Limb (tissue), 2 donors: ENCODE measurements around the gene IFNL4.
A peak's percentile ranks its signal among the peaks of the same experiment; 100 is the strongest.
"Not testable (repeated sequence)": the region's sequence is repeated elsewhere in the genome, so short reads cannot be mapped to it uniquely, and the experiment has no call there.

Source experiments
- DNase-seq, 2 donors: peaks; one replicate each; pipeline ENCODE4 v3.0.0-alpha.2; 2016; ENCODE audit errors: extremely low spot score in 2 of 2

IFNL4 gene

GRCh38 chr19:39248806-39249205, at the start of gene IFNL4:
Gene IFNL4 (minus strand): TSS chr19:39248856.
- DNase-seq = no peak

GRCh38 chr19:39297931-39298634, 49.4 kb upstream of the IFNL4 start:
- DNase-seq = no peak

GRCh38 chr19:39296906-39297305, 48.2 kb upstream of the IFNL4 start:
- DNase-seq = no peak

GRCh38 chr19:39296055-39296645, 47.5 kb upstream of the IFNL4 start, which contains the start of gene IFNL1:
Gene IFNL1 (plus strand): TSS chr19:39296407. CDS start chr19:39296422, 15 bp downstream.
- no peak for DNase-seq

GRCh38 chr19:39293394-39293793, 44.7 kb upstream of the IFNL4 start:
- no peak for DNase-seq

- no peak for DNase-seq
Observed at GRCh38 chr19:39284032-39284431, 35.4 kb upstream of the IFNL4 start.

- no peak for DNase-seq
Observed at GRCh38 chr19:39282021-39282420, 33.4 kb upstream of the IFNL4 start.

- no peak for DNase-seq
Observed at GRCh38 chr19:39277598-39277997, 28.9 kb upstream of the IFNL4 start.

- no peak for DNase-seq
Observed at GRCh38 chr19:39276740-39277139, 28.1 kb upstream of the IFNL4 start.

GRCh38 chr19:39275578-39275977, 26.9 kb upstream of the IFNL4 start:
- DNase-seq = no peak

- DNase-seq = not testable (repeated sequence)
Observed at GRCh38 chr19:39273859-39274258, 25.2 kb upstream of the IFNL4 start.

- DNase-seq = no peak
Observed at GRCh38 chr19:39270036-39270871, 21.6 kb upstream of the IFNL4 start.

- not testable (repeated sequence) for DNase-seq
Observed at GRCh38 chr19:39269369-39269768, 20.7 kb upstream of the IFNL4 start.

GRCh38 chr19:39268531-39269223, 20.0 kb upstream of the IFNL4 start:
- DNase-seq = not testable (repeated sequence)

GRCh38 chr19:39268085-39268484, 19.4 kb upstream of the IFNL4 start, which contains the start of gene IFNL2:
Gene IFNL2 (plus strand): TSS chr19:39268396. CDS start chr19:39268569, 173 bp downstream.
- not testable (repeated sequence) for DNase-seq

GRCh38 chr19:39265321-39265916, 16.8 kb upstream of the IFNL4 start:
- DNase-seq = peak in 1 of 2 donors; percentile 37

GRCh38 chr19:39264306-39265290, 15.9 kb upstream of the IFNL4 start:
- peak; percentile 5 to 54 for DNase-seq

GRCh38 chr19:39263912-39264305, 15.3 kb upstream of the IFNL4 start:
- DNase-seq = no peak

- no peak for DNase-seq
Observed at GRCh38 chr19:39262496-39262895, 13.8 kb upstream of the IFNL4 start.

- DNase-seq = no peak
Observed at GRCh38 chr19:39261704-39262103, 13.0 kb upstream of the IFNL4 start.
